DOHH2 (cell line): ENCODE data around the gene AMZ1.

Source experiments
- EZH2phosphoT487 ChIP-seq: fragments of 200-600 bp; sonication (generic); IDR thresholded peaks from 2 replicates; pipeline ENCODE4 v1.6.1; 2017; ENCODE audit warnings: borderline replicate concordance, mild to moderate bottlenecking, antibody characterized with exemption, low read length, moderate library complexity, mixed read lengths
- TF ChIP-seq, protein P1 (sequence below): fragments of 200-600 bp; sonication (generic); IDR thresholded peaks from one replicate; pipeline ENCODE4 v1.5.1; 2014; ENCODE audit warnings: antibody characterized with exemption, mild to moderate bottlenecking, low read depth, low read length; ENCODE audit not compliant: poor library complexity, severe bottlenecking

DNA sequence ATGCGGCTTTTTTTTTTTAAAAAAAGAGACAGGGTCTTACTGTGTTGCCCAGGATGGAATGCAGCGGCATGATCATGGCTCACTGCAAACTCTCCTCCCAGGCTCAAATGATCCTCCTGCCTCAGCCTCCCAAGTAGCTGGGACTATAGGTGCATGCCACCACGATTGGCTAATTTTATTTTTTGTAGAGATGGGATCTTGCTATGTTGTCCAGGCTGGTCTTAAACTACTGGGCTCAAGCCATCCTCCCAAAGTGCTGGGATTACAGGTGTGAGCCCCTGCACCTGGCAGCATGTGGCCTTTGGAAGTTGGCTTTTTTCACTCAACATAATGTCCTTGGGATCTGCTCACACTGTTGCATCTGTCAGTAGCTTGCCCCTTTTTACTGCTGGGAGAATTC lies 65.1 kb downstream of the AMZ1 start:
- TF ChIP-seq, protein P1, sequence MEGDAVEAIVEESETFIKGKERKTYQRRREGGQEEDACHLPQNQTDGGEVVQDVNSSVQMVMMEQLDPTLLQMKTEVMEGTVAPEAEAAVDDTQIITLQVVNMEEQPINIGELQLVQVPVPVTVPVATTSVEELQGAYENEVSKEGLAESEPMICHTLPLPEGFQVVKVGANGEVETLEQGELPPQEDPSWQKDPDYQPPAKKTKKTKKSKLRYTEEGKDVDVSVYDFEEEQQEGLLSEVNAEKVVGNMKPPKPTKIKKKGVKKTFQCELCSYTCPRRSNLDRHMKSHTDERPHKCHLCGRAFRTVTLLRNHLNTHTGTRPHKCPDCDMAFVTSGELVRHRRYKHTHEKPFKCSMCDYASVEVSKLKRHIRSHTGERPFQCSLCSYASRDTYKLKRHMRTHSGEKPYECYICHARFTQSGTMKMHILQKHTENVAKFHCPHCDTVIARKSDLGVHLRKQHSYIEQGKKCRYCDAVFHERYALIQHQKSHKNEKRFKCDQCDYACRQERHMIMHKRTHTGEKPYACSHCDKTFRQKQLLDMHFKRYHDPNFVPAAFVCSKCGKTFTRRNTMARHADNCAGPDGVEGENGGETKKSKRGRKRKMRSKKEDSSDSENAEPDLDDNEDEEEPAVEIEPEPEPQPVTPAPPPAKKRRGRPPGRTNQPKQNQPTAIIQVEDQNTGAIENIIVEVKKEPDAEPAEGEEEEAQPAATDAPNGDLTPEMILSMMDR = no peak
- TF ChIP-seq EZH2phosphoT487 = no peak
